Hepatocyte (in vitro differentiated cells): ENCODE data around the gene GNAO1. TPM values are rescaled to one million over a fixed set of nuclear protein-coding genes. Genes with fewer than 3 reads are reported as not detected.

Experiments
- DNase-seq: peaks from one replicate; pipeline ENCODE4 v3.0.0-alpha.2; 2016; ENCODE audit warnings: low spot score
- H2AFZ ChIP-seq: fragments of 200-600 bp; sonication (generic); 2 replicates; pipeline ENCODE4 v1.6.0; 2016; ENCODE audit warnings: antibody characterized with exemption, mild to moderate bottlenecking
- H3K27ac ChIP-seq: fragments of 200-600 bp; sonication (generic); 2 replicates; pipeline ENCODE4 v1.5.1; 2016; ENCODE audit warnings: mild to moderate bottlenecking
- H3K27me3 ChIP-seq: fragments of 200-600 bp; sonication (generic); 2 replicates; pipeline ENCODE4 v1.6.1; 2016
- H3K36me3 ChIP-seq: fragments of 200-600 bp; sonication (generic); replicated peaks from 2 replicates; pipeline ENCODE4 v1.5.1; 2016; ENCODE audit warnings: low read depth; ENCODE audit not compliant: insufficient read depth
- H3K4me1 ChIP-seq: fragments of 200-600 bp; sonication (generic); 2 replicates; pipeline ENCODE4 v1.5.1; 2016; ENCODE audit warnings: mild to moderate bottlenecking, moderate library complexity; ENCODE audit not compliant: insufficient read depth
- H3K4me2 ChIP-seq: fragments of 200-600 bp; sonication (generic); 2 replicates; pipeline ENCODE4 v1.6.0; 2016
- H3K4me3 ChIP-seq: fragments of 200-600 bp; sonication (generic); 2 replicates; pipeline ENCODE4 v1.5.1; 2016; ENCODE audit warnings: mild to moderate bottlenecking
- H3K79me2 ChIP-seq: fragments of 200-600 bp; sonication (generic); 2 replicates; pipeline ENCODE4 v1.6.0; 2017; ENCODE audit warnings: mild to moderate bottlenecking
- H3K9me2 ChIP-seq: fragments of 200-600 bp; sonication (generic); replicated peaks from 2 replicates; pipeline ENCODE4 v1.6.0; 2017; ENCODE audit warnings: mild to moderate bottlenecking; ENCODE audit not compliant: insufficient read depth
- H3K9me3 ChIP-seq: fragments of 200-600 bp; sonication (generic); 2 replicates; pipeline ENCODE4 v1.5.1; 2016; ENCODE audit warnings: low read depth, mild to moderate bottlenecking
- H4K20me1 ChIP-seq: fragments of 200-600 bp; sonication (generic); 2 replicates; pipeline ENCODE4 v1.6.0; 2016; ENCODE audit warnings: mild to moderate bottlenecking; ENCODE audit not compliant: insufficient read depth, poor library complexity, severe bottlenecking
- CTCF ChIP-seq: fragments of 200-600 bp; sonication (generic); IDR thresholded peaks from 2 replicates; pipeline ENCODE4 v1.5.1; 2016; ENCODE audit warnings: antibody characterized with exemption, mild to moderate bottlenecking; ENCODE audit not compliant: poor library complexity
- EZH2 ChIP-seq: fragments of 200-600 bp; sonication (generic); IDR thresholded peaks from 2 replicates; pipeline ENCODE4 v1.6.1; 2016; ENCODE audit warnings: antibody characterized with exemption, mild to moderate bottlenecking, borderline replicate concordance
- EZH2phosphoT487 ChIP-seq: fragments of 200-600 bp; sonication (generic); IDR thresholded peaks from one replicate; pipeline ENCODE4 v1.6.1; 2018; ENCODE audit warnings: antibody characterized with exemption, mild to moderate bottlenecking, low read depth, moderate library complexity; ENCODE audit not compliant: unreplicated experiment, severe bottlenecking
- WGBS: methylation state at CpG from one replicate; pipeline ENCODE4 v1.1.6; 2016; ENCODE audit warnings: low lambda C conversion rate; ENCODE audit errors: missing lambda C conversion rate; 5-methylcytosine and 5-hydroxymethylcytosine counted together
- polyA plus RNA-seq: library from polyadenylated mRNA; unstranded; fragments of >200 nt; fragmentation: Nextera tagmentation; extraction: Ambion mirVana; gene quantifications from 2 replicates; pipeline ENCODE4 v1.2.1, GENCODE V29; 2016
- total RNA-seq: library from RNA; depleted of rRNA; stranded (reverse); fragments of >200 nt; gene quantifications from 2 replicates; pipeline ENCODE4 v1.2.3, GENCODE V29; 2014

Gene GNAO1
- total and polyA plus RNA-seq, 2 experiments from 2014 or later, result 0.77 to 2.2 TPM

GRCh38 chr16:56279914-56280313, 88.6 kb downstream of the GNAO1 start:
- no peak for DNase-seq
- 92% methylated on average over 2 of the region's 2 CpGs for WGBS
- no peaks in the 10 kb centered on the region for H3K27me3 ChIP-seq

DNA sequence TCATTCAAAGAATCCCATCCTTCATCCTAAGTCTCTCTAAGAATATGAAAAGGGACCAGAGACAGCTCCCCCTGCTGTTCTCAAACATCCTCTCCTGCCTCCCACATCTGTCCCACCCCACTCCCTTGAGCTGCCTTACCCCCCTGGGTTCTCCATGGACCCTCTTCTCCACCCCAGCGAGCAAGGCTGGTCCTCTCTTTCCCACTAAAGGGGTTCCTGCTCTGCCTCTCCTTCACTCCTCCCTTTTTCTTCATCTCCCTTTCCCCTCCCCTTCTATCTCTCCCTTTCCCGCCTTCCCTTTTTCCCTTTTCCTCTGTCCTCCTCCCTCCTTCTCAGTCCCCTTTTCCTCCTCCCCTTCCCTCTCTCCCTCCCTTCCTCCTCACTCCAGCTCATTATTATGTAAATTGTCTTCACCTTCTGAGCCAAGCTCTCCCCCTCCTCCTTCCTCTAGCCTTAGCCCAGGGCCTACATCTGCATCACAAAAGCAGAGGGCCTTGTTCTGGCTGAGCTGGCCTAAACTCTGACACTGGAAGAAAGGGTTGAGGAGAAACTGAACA, 90.0 kb downstream of the GNAO1 start:
- Histone ChIP-seq H2AFZ (no peak overlapping the region), H3K4me2 (no peak overlapping the region)
- WGBS, result 33% methylated on average over 1 of the region's 2 CpGs

More at GRCh38 chr16:56279914-56280313, 88.6 kb downstream of the GNAO1 start:
- Histone ChIP-seq H3K79me2 (no peaks in the 10 kb centered on the region), H3K4me1 (no peaks in the 10 kb centered on the region), H3K27ac (no peak overlapping the region), H3K36me3 (no peaks in the 10 kb centered on the region), H3K4me3 (no peak overlapping the region), H3K9me3 (no peaks in the 10 kb centered on the region), H2AFZ (no peak overlapping the region), H3K9me2 (no peaks in the 10 kb centered on the region), H4K20me1 (no peaks in the 10 kb centered on the region), H3K4me2 (no peak overlapping the region)
- no peak for TF ChIP-seq CTCF
- TF ChIP-seq EZH2, result no peak
- no peak for TF ChIP-seq EZH2phosphoT487

GRCh38 chr16:56282451-56282850, 91.2 kb downstream of the GNAO1 start:
- DNase-seq, result no peak
- H3K27ac ChIP-seq, result no peak overlapping the region
- H3K36me3 ChIP-seq, result no peaks in the 10 kb centered on the region
- no peaks in the 10 kb centered on the region for H4K20me1 ChIP-seq
- H3K27me3 ChIP-seq, result no peaks in the 10 kb centered on the region
- 75% methylated on average over 3 of the region's 3 CpGs for WGBS
- no peaks in the 10 kb centered on the region for H3K9me2 ChIP-seq
- H3K4me3 ChIP-seq, result no peak overlapping the region
- no peak for TF ChIP-seq EZH2
- no peak for TF ChIP-seq CTCF
- no peaks in the 10 kb centered on the region for H3K4me1 ChIP-seq
- no peak overlapping the region for H2AFZ ChIP-seq
- no peaks in the 10 kb centered on the region for H3K79me2 ChIP-seq
- H3K9me3 ChIP-seq, result no peaks in the 10 kb centered on the region
- H3K4me2 ChIP-seq, result no peak overlapping the region

More for the DNA sequence above, 90.0 kb downstream of the GNAO1 start:
- H3K79me2 ChIP-seq, result no peaks in the 10 kb centered on the region
- H3K27ac ChIP-seq, result no peak overlapping the region
- TF ChIP-seq CTCF, result peak; percentile 29
- TF ChIP-seq EZH2phosphoT487, result no peak
- no peak for TF ChIP-seq EZH2
- H4K20me1 ChIP-seq, result no peaks in the 10 kb centered on the region
- no peaks in the 10 kb centered on the region for H3K4me1 ChIP-seq
- H3K9me2 ChIP-seq, result no peaks in the 10 kb centered on the region
- DNase-seq, result no peak
- no peaks in the 10 kb centered on the region for H3K27me3 ChIP-seq
- no peak overlapping the region for H3K4me3 ChIP-seq
- no peaks in the 10 kb centered on the region for H3K9me3 ChIP-seq
- H3K36me3 ChIP-seq, result no peaks in the 10 kb centered on the region

- H3K27me3 ChIP-seq, result no peaks in the 10 kb centered on the region
- no peaks in the 10 kb centered on the region for H3K9me2 ChIP-seq
- no peak overlapping the region for H2AFZ ChIP-seq
- H3K9me3 ChIP-seq, result no peaks in the 10 kb centered on the region
- no peak for DNase-seq
- 91% methylated on average over 2 of the region's 2 CpGs for WGBS
- H3K4me3 ChIP-seq, result no peak overlapping the region
- no peaks in the 10 kb centered on the region for H3K4me1 ChIP-seq
- no peak overlapping the region for H3K4me2 ChIP-seq
- H3K36me3 ChIP-seq, result no peaks in the 10 kb centered on the region
- TF ChIP-seq CTCF, result no peak
- no peak for TF ChIP-seq EZH2phosphoT487
- TF ChIP-seq EZH2, result no peak
- H4K20me1 ChIP-seq, result no peaks in the 10 kb centered on the region
- H3K27ac ChIP-seq, result no peak overlapping the region
- no peaks in the 10 kb centered on the region for H3K79me2 ChIP-seq
Observed at GRCh38 chr16:56284521-56284920, 93.2 kb downstream of the GNAO1 start.
